Neural progenitor cell (in vitro differentiated cells): ENCODE data around the gene RNPS1.

Source experiments
- CTCF ChIP-seq: fragments of 200-600 bp; sonication (generic); IDR thresholded peaks from 2 replicates; pipeline ENCODE4 v1.5.1; 2017; ENCODE audit warnings: antibody characterized with exemption, mild to moderate bottlenecking
- EZH2 ChIP-seq: fragments of 200-600 bp; sonication (generic); IDR thresholded peaks from 2 replicates; pipeline ENCODE4 v1.6.1; 2017; ENCODE audit warnings: antibody characterized with exemption, mild to moderate bottlenecking, moderate library complexity
- EZH2phosphoT487 ChIP-seq: fragments of 200-600 bp; sonication (generic); IDR thresholded peaks from 2 replicates; pipeline ENCODE4 v1.6.1; 2017; ENCODE audit warnings: antibody characterized with exemption

DNA sequence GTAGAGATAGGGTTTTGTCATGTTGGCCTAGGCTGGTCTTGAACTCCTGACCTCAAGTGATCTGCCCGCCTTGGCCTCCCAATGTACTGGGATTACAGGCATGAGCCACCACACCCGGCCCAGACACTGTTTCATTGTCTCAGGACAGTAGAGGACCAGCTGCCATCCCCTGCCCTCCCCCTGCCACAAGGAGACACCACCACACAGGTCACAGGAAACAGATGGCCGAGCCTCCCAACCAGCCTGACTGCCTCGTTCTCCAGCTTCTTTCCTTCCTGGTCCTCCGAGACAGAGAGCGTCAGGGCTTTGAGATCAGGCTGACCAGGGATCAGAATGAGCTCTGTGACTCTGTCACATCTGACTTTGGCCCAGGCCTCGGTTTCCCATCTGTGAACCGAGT, 20.8 kb upstream of the RNPS1 start:
- TF ChIP-seq CTCF (no peak), EZH2 (no peak), EZH2phosphoT487 (no peak)
